SK-N-SH (cell line): ENCODE measurements around the gene SGF29. TPM values are rescaled to one million over a fixed set of nuclear protein-coding genes. Genes with fewer than 3 reads are reported as not detected.

Experiments
- CTCF ChIA-PET: fragments of 300-600, 350-600 bp; formaldehyde crosslinking; extraction: SDS; loops from one replicate; lab custom pipeline; 2021; lab: Yijun Ruan, JAX
- POLR2A ChIA-PET: fragments of 350-600 bp; sonication (Branson Sonifier 250); formaldehyde crosslinking; extraction: SDS; loops from one replicate; lab custom pipeline; 2020; ENCODE audit warnings: antibody characterized with exemption, inconsistent platforms; lab: Yijun Ruan, JAX
- DNase-seq: peaks from one replicate; pipeline ENCODE4 v3.0.0; 2012
- H2AFZ ChIP-seq: fragments of 200-600 bp; sonication (generic); 2 replicates; pipeline ENCODE4 v1.8.1; 2016; ENCODE audit warnings: antibody characterized with exemption, mild to moderate bottlenecking, low read depth
- H3F3A ChIP-seq: fragments of 200-600 bp; sonication (generic); replicated peaks from 2 replicates; pipeline ENCODE3; 2016; ENCODE audit warnings: antibody characterized with exemption, mild to moderate bottlenecking; ENCODE audit not compliant: insufficient read depth
- H3K27ac ChIP-seq, 2 experiments: fragments of 200-500 bp in 1 of 2; fragments of 200-600 bp in 1 of 2; sonication (Bioruptor generic) in 1 of 2; sonication (generic), shearing (Covaris generic) in 1 of 2; 2 replicates each; pipeline versions ENCODE4 v1.5.1 to v1.6.1; 2014 to 2016; ENCODE audit warnings: low read depth in 2 of 2, inconsistent platforms in 1 of 2, low read length in 1 of 2, mild to moderate bottlenecking in 1 of 2, mixed read lengths in 1 of 2
- H3K27me3 ChIP-seq: fragments of 200-600 bp; sonication (generic), shearing (Covaris generic); 2 replicates; pipeline ENCODE4 v1.6.1; 2016; ENCODE audit warnings: mixed run types; ENCODE audit not compliant: insufficient read depth
- H3K36me3 ChIP-seq, 2 experiments: fragments of 200-500 bp in 1 of 2; fragments of 200-600 bp in 1 of 2; sonication (Bioruptor generic) in 1 of 2; sonication (generic) in 1 of 2; replicated peaks in 1 of 2; 2 replicates each; pipeline versions ENCODE3 to v1.5.1; 2014 to 2016; ENCODE audit warnings: low read length in 1 of 2, mild to moderate bottlenecking in 1 of 2; ENCODE audit not compliant: insufficient read depth in 2 of 2, control insufficient read depth in 1 of 2
- H3K4me1 ChIP-seq, 2 experiments: fragments of 200-500 bp in 1 of 2; fragments of 200-600 bp in 1 of 2; sonication (Bioruptor generic) in 1 of 2; sonication (generic), shearing (Covaris generic) in 1 of 2; 2 replicates each; pipeline versions ENCODE4 v1.5.1 to v1.6.1; 2014 to 2016; ENCODE audit warnings: low read depth in 1 of 2, low read length in 1 of 2, mixed run types in 1 of 2; ENCODE audit not compliant: insufficient read depth in 2 of 2, control insufficient read depth in 1 of 2
- H3K4me2 ChIP-seq: fragments of 200-600 bp; sonication (generic), shearing (Covaris generic); 2 replicates; pipeline ENCODE4 v1.6.1; 2017; ENCODE audit warnings: mixed run types
- H3K4me3 ChIP-seq, 2 experiments: fragments of 200-500 bp in 1 of 2; fragments of 200-600 bp in 1 of 2; sonication (Bioruptor generic) in 1 of 2; sonication (generic), shearing (Covaris generic) in 1 of 2; 2 replicates each; pipeline versions ENCODE4 v1.5.1 to v1.8.1; 2014 to 2016; ENCODE audit warnings: low read depth in 2 of 2, inconsistent platforms in 1 of 2, low read length in 1 of 2, mild to moderate bottlenecking in 1 of 2, mixed read lengths in 1 of 2, moderate library complexity in 1 of 2
- H3K79me2 ChIP-seq: fragments of 200-600 bp; sonication (generic); 2 replicates; pipeline ENCODE4 v1.8.1; 2017; ENCODE audit warnings: mild to moderate bottlenecking; ENCODE audit not compliant: insufficient read depth
- H3K9ac ChIP-seq: fragments of 200-600 bp; sonication (generic); 2 replicates; pipeline ENCODE4 v1.6.1; 2017; ENCODE audit warnings: mixed run types
- H3K9me2 ChIP-seq: fragments of 200-600 bp; sonication (generic); 2 replicates; pipeline ENCODE4 v1.6.1; 2017; ENCODE audit warnings: mixed run types
- H3K9me3 ChIP-seq: fragments of 200-600 bp; sonication (generic); 2 replicates; pipeline ENCODE4 v1.6.1; 2017; ENCODE audit warnings: mixed run types, mild to moderate bottlenecking, moderate library complexity
- H4K20me1 ChIP-seq: fragments of 200-600 bp; sonication (generic); 2 replicates; pipeline ENCODE4 v1.6.1; 2017; ENCODE audit warnings: mild to moderate bottlenecking, mixed run types; ENCODE audit not compliant: insufficient read depth
- EZH2phosphoT487 ChIP-seq: fragments of 200-600 bp; sonication (generic); IDR thresholded peaks from 2 replicates; pipeline ENCODE4 v1.6.1; 2017; ENCODE audit warnings: low read depth, mixed run types, mild to moderate bottlenecking, antibody characterized with exemption, moderate library complexity, borderline replicate concordance
- FOSL2 ChIP-seq: IDR thresholded peaks from 2 replicates; pipeline ENCODE4 v1.4.0; 2012; ENCODE audit warnings: low read depth, mild to moderate bottlenecking, moderate library complexity, borderline replicate concordance
- FOXJ3 ChIP-seq: sonication (generic); formaldehyde crosslinking; IDR thresholded peaks from 2 replicates; pipeline ENCODE4 v1.5.1; 2020; ENCODE audit warnings: mild to moderate bottlenecking, missing genetic modification reagents
- FOXM1 ChIP-seq: IDR thresholded peaks from 2 replicates; pipeline ENCODE4 v1.4.0; 2012; ENCODE audit warnings: low read depth, mild to moderate bottlenecking
- GABPA ChIP-seq: IDR thresholded peaks from 2 replicates; pipeline ENCODE4 v1.4.0; 2012; ENCODE audit warnings: low read depth, mild to moderate bottlenecking
- GATA2 ChIP-seq: sonication (generic); formaldehyde crosslinking; IDR thresholded peaks from 2 replicates; pipeline ENCODE4 v1.5.0; 2020; ENCODE audit warnings: mild to moderate bottlenecking, missing genetic modification reagents
- IRF3 ChIP-seq: fragments of 150-350 bp; IDR thresholded peaks from 2 replicates; pipeline ENCODE4 v1.6.1; 2016; ENCODE audit warnings: mild to moderate bottlenecking, low read depth, low read length
- MAX ChIP-seq: IDR thresholded peaks from 2 replicates; pipeline ENCODE4 v1.4.0; 2012; ENCODE audit warnings: low read depth
- MEF2A ChIP-seq: IDR thresholded peaks from 2 replicates; pipeline ENCODE4 v1.4.0; 2012; ENCODE audit warnings: low read depth, borderline replicate concordance
- NFIC ChIP-seq: IDR thresholded peaks from 2 replicates; pipeline ENCODE4 v1.4.0; 2012; ENCODE audit warnings: borderline replicate concordance
- NRF1 ChIP-seq: IDR thresholded peaks from 2 replicates; pipeline ENCODE4 v1.6.1; 2012; ENCODE audit warnings: low read depth, mild to moderate bottlenecking, low read length
- PBX3 ChIP-seq: IDR thresholded peaks from 2 replicates; pipeline ENCODE4; 2012
- RAD21 ChIP-seq: IDR thresholded peaks from 2 replicates; pipeline ENCODE4 v1.6.1; 2012; ENCODE audit warnings: mild to moderate bottlenecking, low read length
- RCOR1 ChIP-seq: fragments of 150-350 bp; IDR thresholded peaks from 2 replicates; pipeline ENCODE4 v1.6.1; 2017; ENCODE audit warnings: antibody characterized with exemption, low read length
- REST ChIP-seq: IDR thresholded peaks from 2 replicates; pipeline ENCODE4 v1.6.1; 2012; ENCODE audit warnings: mild to moderate bottlenecking, low read depth, low read length, moderate library complexity
- RFX5 ChIP-seq: IDR thresholded peaks from 2 replicates; pipeline ENCODE4 v1.6.1; 2012; ENCODE audit warnings: mild to moderate bottlenecking, improper control_type of control experiment, low read length
- RXRA ChIP-seq: IDR thresholded peaks from 2 replicates; pipeline ENCODE4 v1.4.0; 2012; ENCODE audit warnings: low read depth, mild to moderate bottlenecking, borderline replicate concordance
- SIN3A ChIP-seq: IDR thresholded peaks from 2 replicates; pipeline ENCODE4 v1.6.1; 2012; ENCODE audit warnings: low read depth, mild to moderate bottlenecking, low read length, moderate library complexity, borderline replicate concordance
- SMC3 ChIP-seq: IDR thresholded peaks from 2 replicates; pipeline ENCODE4 v1.6.1; 2012; ENCODE audit warnings: low read depth, low read length, improper control_type of control experiment
- TAF1 ChIP-seq: IDR thresholded peaks from 2 replicates; pipeline ENCODE4 v1.6.1; 2012; ENCODE audit warnings: low read depth, mild to moderate bottlenecking, low read length, moderate library complexity, borderline replicate concordance
- TCF12 ChIP-seq: IDR thresholded peaks from 2 replicates; pipeline ENCODE4 v1.4.0; 2012
- USF1 ChIP-seq: IDR thresholded peaks from 2 replicates; pipeline ENCODE4 v1.4.0; 2012; ENCODE audit warnings: low read depth, borderline replicate concordance
- WGBS: methylation state at CpG from one replicate; pipeline ENCODE4 v1.1.6; 2017; ENCODE audit warnings: low lambda C conversion rate; 5-methylcytosine and 5-hydroxymethylcytosine counted together
- polyA plus RNA-seq, 3 experiments: library from polyadenylated mRNA; depleted of rRNA; stranded (reverse); fragments of >200 nt; gene quantifications; 2 replicates each; pipeline ENCODE4 v1.2.3, GENCODE V29; 2012

SGF29 gene
- polyA plus RNA-seq, 1 of the 3 experiments (the other 2 are of a cell fraction) = 4.6 TPM

GRCh38 chr16:28616636-28617035 is 62.9 kb downstream of the SGF29 start:
- Histone ChIP-seq H3K9me2 (no peaks in the 10 kb centered on the region), H3K4me3 (no peak overlapping the region), H3K27me3 (no peaks in the 10 kb centered on the region), H3K4me1 (no peaks in the 10 kb centered on the region), H3K4me2 (no peak overlapping the region), H3F3A (no peaks in the 10 kb centered on the region), H3K27ac (no peak overlapping the region), H4K20me1 (no peaks in the 10 kb centered on the region), H3K36me3 (no peaks in the 10 kb centered on the region), H3K9me3 (no peaks in the 10 kb centered on the region), H2AFZ (no peak overlapping the region), H3K79me2 (no peaks in the 10 kb centered on the region), H3K9ac (no peak overlapping the region)
- ChIA-PET CTCF (interaction anchor here (0.7 to 1.5 kb wide), 6 partner anchors 13 to 343 kb away, joined by 3 to 5 read pairs (median 4); partner anchors contain the start of gene CLN3), POLR2A (interaction anchor here (0.6 kb wide), 1 partner anchor 125 kb away, joined by 5 read pairs; the partner anchor contains the start of gene CLN3)
- DNase-seq = no peak
- 63% methylated on average over 7 of the region's 7 CpGs for WGBS
- TF ChIP-seq RAD21 = no peak
- TF ChIP-seq TAF1 = no peak
- no peak for TF ChIP-seq FOXJ3 (CRISPR knock-in tag)
- no peak for TF ChIP-seq IRF3
- TF ChIP-seq MEF2A = no peak
- no peak for TF ChIP-seq GATA2 (CRISPR knock-in tag)
- no peak for TF ChIP-seq RFX5
- TF ChIP-seq NFIC = no peak
- TF ChIP-seq NRF1 = no peak
- no peak for TF ChIP-seq SMC3
- no peak for TF ChIP-seq FOXM1
- no peak for TF ChIP-seq MAX
- TF ChIP-seq PBX3 = no peak
- no peak for TF ChIP-seq SIN3A

GRCh38 chr16:28617874-28618273 is 64.2 kb downstream of the SGF29 start:
- no peaks in the 10 kb centered on the region for H3K79me2 ChIP-seq
- H3K4me1 ChIP-seq = no peaks in the 10 kb centered on the region
- CTCF ChIA-PET = no interaction called here
- H4K20me1 ChIP-seq = no peaks in the 10 kb centered on the region
- no peak overlapping the region for H2AFZ ChIP-seq
- H3K9me3 ChIP-seq = no peaks in the 10 kb centered on the region
- no peaks in the 10 kb centered on the region for H3F3A ChIP-seq
- H3K36me3 ChIP-seq = no peaks in the 10 kb centered on the region
- DNase-seq = no peak
- H3K9me2 ChIP-seq = no peaks in the 10 kb centered on the region
- 70% methylated on average over 4 of the region's 4 CpGs for WGBS
- no peak overlapping the region for H3K9ac ChIP-seq
- no peak overlapping the region for H3K27ac ChIP-seq
- no peaks in the 10 kb centered on the region for H3K27me3 ChIP-seq
- POLR2A ChIA-PET = no interaction called here
- no peak overlapping the region for H3K4me3 ChIP-seq
- H3K4me2 ChIP-seq = no peak overlapping the region
- no peak for TF ChIP-seq GATA2 (CRISPR knock-in tag)
- TF ChIP-seq RXRA = no peak
- TF ChIP-seq FOXJ3 (CRISPR knock-in tag) = no peak
- TF ChIP-seq GABPA = no peak
- no peak for TF ChIP-seq RCOR1
- TF ChIP-seq REST = no peak
- TF ChIP-seq TCF12 = no peak
- no peak for TF ChIP-seq EZH2phosphoT487
- no peak for TF ChIP-seq FOXM1
- no peak for TF ChIP-seq USF1
- no peak for TF ChIP-seq SIN3A
- TF ChIP-seq FOSL2 = no peak
